Measurements from ENCODE around the gene MEGF6. TPM values are rescaled to one million over a fixed set of nuclear protein-coding genes. Genes with fewer than 3 reads are reported as not detected.

Gene MEGF6
- total and polyA plus RNA-seq, 2 of the 8 experiments (the other 6 are each of a cell fraction or from before 2014, with no cell fraction given) = 4.1 to 14.8 TPM

DNA sequence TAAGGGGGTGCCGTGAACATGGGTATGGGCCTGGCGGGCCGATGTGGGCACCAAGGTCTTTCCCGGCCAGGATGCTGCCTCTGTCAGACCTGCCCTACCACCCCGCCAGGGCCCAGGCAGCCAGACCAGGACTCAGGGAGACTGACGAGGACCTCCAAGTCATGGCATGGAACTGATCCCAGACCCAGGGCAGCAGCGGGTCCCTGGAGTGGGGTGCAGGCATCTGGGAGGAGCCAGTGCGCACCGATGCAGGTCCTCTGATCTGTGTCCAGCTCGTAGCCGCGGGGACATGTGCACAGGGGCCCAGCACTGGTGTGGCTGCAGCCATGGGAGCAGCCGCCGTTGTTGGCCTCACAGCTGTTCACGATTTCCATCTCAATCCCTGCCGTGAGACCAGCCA lies 100.0 kb downstream of the MEGF6 start:
- Histone ChIP-seq H3K27me3 (replicated peaks in 1 of 4; ENCODE audit: control insufficient read depth in 3 of 4, extremely low read depth in 1 of 4, insufficient read depth in 3 of 4, low read length in 3 of 4) (no peaks in the 10 kb centered on the region), H3K79me1 (ENCODE audit: low read depth, low read length) (no peaks in the 10 kb centered on the region), H3K23me2 (ENCODE audit: low read depth, low read length) (no peaks in the 10 kb centered on the region), H3K18ac (ENCODE audit: extremely low read depth, low read length) (no peak overlapping the region), H3K27ac (ENCODE audit: low read depth, low read length) (no peak overlapping the region), H4K91ac (replicated peaks; ENCODE audit: insufficient read length, low read length) (no peak overlapping the region), H3K23ac (ENCODE audit: insufficient read length) (no peak overlapping the region), H3K79me2 (ENCODE audit: control insufficient read depth in 1 of 2, insufficient read depth in 2 of 2, low read length in 2 of 2) (no peaks in the 10 kb centered on the region), H2BK20ac (ENCODE audit: low read length) (no peak overlapping the region), H4K5ac (ENCODE audit: insufficient read length, low read depth, low read length) (no peak overlapping the region), H4K8ac (ENCODE audit: extremely low read depth, insufficient read depth, low read length) (no peak overlapping the region), H4K20me1 (replicated peaks in 1 of 2; ENCODE audit: control insufficient read depth in 1 of 2, insufficient read depth in 2 of 2, low read length in 2 of 2) (peaks cover 0 to 9% of the 10 kb centered on the region in 2 experiments), H2BK15ac (ENCODE audit: low read length) (no peak overlapping the region), H2BK120ac (replicated peaks; ENCODE audit: low read depth, low read length) (no peak overlapping the region), H3K56ac (replicated peaks; ENCODE audit: insufficient read length, low read depth, low read length) (no peak overlapping the region), H3K4me1 (replicated peaks in 1 of 4; ENCODE audit: control insufficient read depth in 3 of 4, insufficient read depth in 4 of 4, low read length in 3 of 4) (no peaks in the 10 kb centered on the region), H3K36me3 (ENCODE audit: control insufficient read depth in 2 of 4, insufficient read depth in 4 of 4, low read length in 3 of 4) (no peaks in the 10 kb centered on the region), H2BK12ac (ENCODE audit: low read depth, low read length) (no peak overlapping the region), H3K9me3 (ENCODE audit: insufficient read depth in 2 of 2, low read depth in 1 of 2, low read length in 1 of 2) (no peaks in the 10 kb centered on the region), H2AK5ac (ENCODE audit: low read depth, low read length) (no peak overlapping the region), H3K14ac (ENCODE audit: insufficient read length) (no peak overlapping the region), H2BK5ac (ENCODE audit: low read depth, low read length) (no peak overlapping the region), H3K4ac (replicated peaks; ENCODE audit: insufficient read length, low read depth, low read length) (no peak overlapping the region), H2AFZ (ENCODE audit: low read length) (no peak overlapping the region), H3K9ac (replicated peaks in 1 of 4; ENCODE audit: extremely low read depth in 1 of 4, low read depth in 3 of 4, low read length in 3 of 4) (no peak overlapping the region), H3K4me3 (ENCODE audit: extremely low read depth in 1 of 4, insufficient read depth in 2 of 4, low read depth in 3 of 4, low read length in 4 of 4) (no peak overlapping the region), H3K4me2 (ENCODE audit: insufficient read depth in 1 of 2, low read depth in 2 of 2, low read length in 2 of 2) (no peak overlapping the region)
- POLR2A ChIA-PET (ENCODE audit: partially characterized antibody) = no interaction called here
- FAIRE-seq (no peak), DNase-seq (ENCODE audit: low read depth in 1 of 2, low spot score in 2 of 2) (no peak)
- CTCF ChIA-PET (ENCODE audit: partially characterized antibody) = interaction anchor here (0.9 kb wide), 1 partner anchor 58 kb away, joined by 4 read pairs; no protein-coding TSS in a partner anchor
- WGBS, 2 experiments (ENCODE audit: extremely low coverage in 1 of 2, insufficient coverage in 1 of 2, insufficient read length in 1 of 2, insufficient replicate concordance in 2 of 2, low coverage in 1 of 2, low lambda C conversion rate in 2 of 2, missing lambda C conversion rate in 1 of 2) = 90% methylated on average over 16 of the region's 16 CpGs; no CpG with 5 or more reads in 1 of the 2 experiments
- TF ChIP-seq EGR1 (IDR thresholded peaks at IDR 0.05; ENCODE audit: borderline replicate concordance, low read depth, low read length) = no peak
- no peak for TF ChIP-seq SAP30 (IDR thresholded peaks at IDR 0.05; ENCODE audit: insufficient read depth, insufficient replicate concordance, low read length)
- TF ChIP-seq ZNF274 (IDR thresholded peaks at IDR 0.05; ENCODE audit: borderline replicate concordance, extremely low read depth, low read length) = no peak

Data from H1 (cell line).